Tibial artery (tissue), 4 donors: ENCODE measurements around the gene HOXC10.

Experiments used
- DNase-seq, 2 donors: peaks; one replicate each; pipeline ENCODE4 v3.0.0-alpha.2; 2019
- H3K27ac ChIP-seq, 2 donors: fragments of 200-600 bp; sonication (generic) in 1 of 2; 1 replicate in 1 of 2; 2 replicates in 1 of 2; pipeline ENCODE4 v1.5.1; 2018 to 2019; ENCODE audit warnings: mild to moderate bottlenecking in 1 of 2
- H3K27me3 ChIP-seq, 2 donors: fragments of 200-600 bp; sonication (generic) in 1 of 2; one replicate each; pipeline versions ENCODE4 v1.5.1 to v1.6.0; 2016 to 2019
- H3K36me3 ChIP-seq, 3 donors: fragments of 200-600 bp; sonication (generic) in 2 of 3; one replicate each; pipeline ENCODE4 v1.5.1; 2016 to 2019; ENCODE audit warnings: mild to moderate bottlenecking in 2 of 3
- H3K4me1 ChIP-seq, 4 donors: fragments of 200-600 bp; sonication (generic) in 2 of 4; 1 replicate in 3 of 4; 2 replicates in 1 of 4; pipeline ENCODE4 v1.5.1; 2016 to 2019
- H3K4me3 ChIP-seq, 2 donors: fragments of 200-600 bp; sonication (generic) in 1 of 2; 1 replicate in 1 of 2; 2 replicates in 1 of 2; pipeline ENCODE4 v1.5.1; 2018 to 2019; ENCODE audit warnings: mild to moderate bottlenecking in 2 of 2
- H3K9me3 ChIP-seq, 3 donors: fragments of 200-600 bp; sonication (generic) in 1 of 3; one replicate each; pipeline ENCODE4 v1.5.1; 2016 to 2019
- CTCF ChIP-seq, 2 experiments: fragments of 200-600 bp in 1 of 2; fragments of 450-650 bp in 1 of 2; IDR thresholded peaks; one replicate each; pipeline ENCODE4 v1.5.1; 2017 to 2019; ENCODE audit warnings: antibody characterized with exemption in 2 of 2, mild to moderate bottlenecking in 1 of 2, moderate library complexity in 1 of 2
- intact Hi-C: fragments of 100-400 bp; cut with DNase I; formaldehyde crosslinking; loops from one replicate; pipeline ENCODE4 v1.15.0; 2023; ENCODE audit warnings: low total_unique reads

The HOXC10 gene

GRCh38 chr12:53992377-53992889 is 7.5 kb downstream of the HOXC10 start:
- Histone ChIP-seq H3K9me3 (no peaks in the 10 kb centered on the region), H3K27ac (peak overlapping the region; percentile 93 to 98), H3K36me3 (no peaks in the 10 kb centered on the region), H3K4me3 (peak overlapping the region in 1 of 2 donors; percentile 64), H3K4me1 (peaks cover 8 to 76% (median 60%) of the 10 kb centered on the region in 4 donors), H3K27me3 (no peaks in the 10 kb centered on the region)
- DNase-seq: no peak
- no peak for TF ChIP-seq CTCF (IDR thresholded peaks at IDR 0.05)
- intact Hi-C loops: no loop called here

GRCh38 chr12:53993162-53994008 is 8.4 kb downstream of the HOXC10 start:
- intact Hi-C loops: no loop called here
- TF ChIP-seq CTCF (IDR thresholded peaks at IDR 0.05): no peak
- peaks cover 8 to 76% (median 62%) of the 10 kb centered on the region in 4 donors for H3K4me1 ChIP-seq
- H3K4me3 ChIP-seq: peak overlapping the region; percentile 64 to 76
- no peaks in the 10 kb centered on the region for H3K27me3 ChIP-seq
- H3K9me3 ChIP-seq: no peaks in the 10 kb centered on the region
- no peaks in the 10 kb centered on the region for H3K36me3 ChIP-seq
- peak overlapping the region; percentile 93 to 98 for H3K27ac ChIP-seq
- DNase-seq: no peak

- Histone ChIP-seq H3K9me3 (no peaks in the 10 kb centered on the region), H3K27ac (peak overlapping the region; percentile 93 to 98), H3K36me3 (no peaks in the 10 kb centered on the region), H3K4me1 (peaks cover 5 to 76% (median 58%) of the 10 kb centered on the region in 4 donors), H3K4me3 (peak overlapping the region; percentile 64 to 76), H3K27me3 (no peaks in the 10 kb centered on the region)
- intact Hi-C loops: no loop called here
- DNase-seq: no peak
- TF ChIP-seq CTCF (IDR thresholded peaks at IDR 0.05): no peak
Measured at GRCh38 chr12:53994009-53994263, 9.0 kb downstream of the HOXC10 start.

- intact Hi-C loops: no loop called here
- H3K4me1 ChIP-seq: peaks cover 4 to 74% (median 56%) of the 10 kb centered on the region in 4 donors
- DNase-seq: no peak
- TF ChIP-seq CTCF (IDR thresholded peaks at IDR 0.05): no peak
- H3K36me3 ChIP-seq: no peaks in the 10 kb centered on the region
- H3K27ac ChIP-seq: peak overlapping the region; percentile 93 to 98
- no peaks in the 10 kb centered on the region for H3K9me3 ChIP-seq
- no peaks in the 10 kb centered on the region for H3K27me3 ChIP-seq
- peak overlapping the region; percentile 64 to 76 for H3K4me3 ChIP-seq
Measured at GRCh38 chr12:53994264-53995001, 9.5 kb downstream of the HOXC10 start.

GRCh38 chr12:53995002-53995377 is 10.0 kb downstream of the HOXC10 start:
- no peaks in the 10 kb centered on the region for H3K9me3 ChIP-seq
- no peak for TF ChIP-seq CTCF (IDR thresholded peaks at IDR 0.05)
- peak overlapping the region; percentile 64 to 76 for H3K4me3 ChIP-seq
- no peaks in the 10 kb centered on the region for H3K36me3 ChIP-seq
- H3K27me3 ChIP-seq: no peaks in the 10 kb centered on the region
- peaks cover 4 to 68% (median 52%) of the 10 kb centered on the region in 4 donors for H3K4me1 ChIP-seq
- intact Hi-C loops: no loop called here
- peak overlapping the region; percentile 93 to 98 for H3K27ac ChIP-seq
- DNase-seq: no peak
